NCI-H2107 treated with DMSO at 0.1 percent for 48 hours (cell line): ENCODE results near the gene HELB.

Source experiments
- DNase-seq: peaks from one replicate; lab custom pipeline; 2025; ENCODE audit not compliant: unreplicated experiment; lab: John Stamatoyannopoulos, UW

The HELB gene

DNA sequence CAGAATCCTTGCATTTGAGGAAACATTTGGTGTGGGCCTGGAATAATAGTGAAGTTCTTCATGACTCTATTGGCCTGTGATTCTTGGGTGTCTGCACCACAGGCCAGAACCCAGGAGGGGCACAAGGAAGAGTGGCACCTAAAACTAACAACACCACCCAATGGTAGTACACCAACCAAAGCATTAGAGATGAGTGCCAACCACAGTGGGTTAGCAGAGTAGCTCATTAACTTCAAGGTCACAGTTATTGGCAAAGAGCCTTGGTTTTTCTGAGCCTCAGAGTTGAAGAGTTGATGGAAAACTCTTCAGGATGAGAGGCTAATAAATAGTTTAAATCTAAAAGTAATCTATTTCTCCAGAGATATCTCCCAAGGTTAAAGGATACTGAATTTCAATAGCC is 57.0 kb downstream of the HELB start:
- no peak for DNase-seq

DNA sequence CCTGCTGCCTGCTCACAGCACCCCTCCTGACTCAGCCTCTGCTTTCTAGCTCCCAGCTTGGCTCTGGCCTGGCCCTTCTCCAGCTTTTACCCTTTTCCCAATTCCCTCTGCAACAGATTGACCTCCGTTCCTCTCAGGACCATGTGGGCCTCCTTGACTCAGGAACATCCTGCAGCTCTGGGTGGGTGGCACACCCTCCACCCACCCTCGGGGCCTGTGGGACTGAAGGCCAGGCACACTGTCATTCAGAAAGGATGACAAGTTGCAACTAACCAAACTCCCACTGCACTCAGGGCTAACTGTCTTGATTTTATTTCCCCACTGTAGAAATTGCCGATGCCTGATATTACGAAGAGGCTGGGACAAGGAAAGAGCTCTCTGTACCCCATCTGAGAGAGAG is 59.4 kb downstream of the HELB start:
- DNase-seq: no peak

DNA sequence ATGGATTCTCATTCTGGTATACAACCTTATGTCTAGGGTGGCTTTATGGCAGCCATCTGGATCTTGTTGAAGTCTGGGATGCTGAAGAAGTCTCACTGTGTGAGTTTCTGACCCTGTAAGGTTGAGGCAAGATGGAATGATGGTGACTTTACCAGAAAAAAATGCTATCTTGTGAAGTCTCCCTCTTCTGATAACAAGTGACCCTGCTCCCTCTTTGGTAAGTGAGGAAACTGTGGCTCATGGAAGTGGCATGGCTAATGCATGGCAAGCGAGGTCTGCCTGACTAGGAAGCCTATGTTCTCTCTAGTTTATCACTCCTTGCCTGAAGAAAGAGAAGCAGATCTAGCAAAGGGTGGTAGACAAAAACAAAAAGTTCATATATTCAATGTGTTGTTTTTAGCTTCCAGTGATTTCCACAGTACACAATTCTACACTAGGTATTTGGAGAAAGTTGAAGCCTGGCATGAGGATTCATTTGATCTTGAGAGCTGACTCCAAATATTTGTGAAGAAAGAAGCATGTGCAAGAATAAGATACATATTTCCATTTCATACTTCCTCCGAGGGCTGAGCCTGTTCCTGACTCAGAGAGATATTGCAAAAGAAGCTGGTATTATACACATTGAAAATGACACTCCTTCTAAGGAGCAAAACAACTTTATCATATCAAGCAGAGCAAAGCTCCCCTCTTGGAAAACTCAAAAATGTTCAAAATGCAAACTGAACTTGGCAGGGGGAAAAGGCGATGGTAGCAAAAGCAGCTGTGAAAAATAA is 63.6 kb downstream of the HELB start:
- no peak for DNase-seq

DNA sequence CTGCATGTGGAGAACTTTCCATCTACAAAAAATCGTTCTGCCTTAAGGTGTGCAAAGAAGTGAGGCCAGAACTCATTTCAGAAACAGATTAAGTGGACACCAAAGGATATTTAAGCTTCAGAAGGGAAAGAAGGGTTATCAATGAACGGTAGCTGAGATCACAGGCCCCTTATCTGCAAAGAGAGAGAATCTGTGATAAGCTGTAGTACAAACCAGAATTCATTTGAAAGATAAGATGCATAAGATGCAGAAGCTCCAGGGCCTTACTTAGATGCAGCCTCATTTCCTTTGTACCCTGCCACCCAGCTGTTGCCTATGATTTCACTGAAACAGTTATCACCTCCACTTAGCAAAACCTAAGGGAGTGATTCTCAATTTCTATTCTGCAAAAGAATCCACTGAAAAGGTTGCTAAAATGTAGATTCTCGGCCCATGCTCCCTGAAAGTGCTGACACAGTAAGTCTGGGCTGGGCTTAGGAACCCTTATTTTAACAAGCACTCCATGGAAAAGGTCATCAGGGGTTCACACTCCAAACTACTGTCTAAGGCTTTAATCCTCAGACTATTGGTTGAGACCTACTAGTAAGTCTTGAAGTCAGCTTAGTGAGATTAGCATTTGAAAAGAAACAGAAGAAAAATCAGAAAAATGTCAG is 64.8 kb downstream of the HELB start:
- DNase-seq: no peak

- no peak for DNase-seq
These were observed 69.7 kb downstream of the HELB start for GRCh38 chr12:66371982-66372381.

DNA sequence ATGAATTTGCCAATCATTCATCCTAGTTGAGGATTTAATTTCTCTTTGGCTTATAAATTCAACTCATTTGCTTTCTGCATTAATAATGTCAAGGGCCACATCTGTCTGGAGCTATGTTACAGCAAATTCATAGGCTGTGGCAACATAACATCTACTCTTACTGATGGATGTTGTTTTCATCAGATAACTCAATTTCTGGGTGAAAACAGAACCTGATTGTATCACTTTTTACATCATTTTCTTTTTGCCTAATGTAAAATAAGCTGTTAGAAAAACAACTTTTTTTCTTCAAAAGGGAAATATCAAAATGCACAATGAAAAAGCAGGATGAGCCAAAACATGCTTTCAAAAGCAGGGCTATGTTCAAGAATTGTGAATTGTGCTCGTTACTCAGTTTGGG is 73.3 kb downstream of the HELB start:
- DNase-seq: no peak

DNA sequence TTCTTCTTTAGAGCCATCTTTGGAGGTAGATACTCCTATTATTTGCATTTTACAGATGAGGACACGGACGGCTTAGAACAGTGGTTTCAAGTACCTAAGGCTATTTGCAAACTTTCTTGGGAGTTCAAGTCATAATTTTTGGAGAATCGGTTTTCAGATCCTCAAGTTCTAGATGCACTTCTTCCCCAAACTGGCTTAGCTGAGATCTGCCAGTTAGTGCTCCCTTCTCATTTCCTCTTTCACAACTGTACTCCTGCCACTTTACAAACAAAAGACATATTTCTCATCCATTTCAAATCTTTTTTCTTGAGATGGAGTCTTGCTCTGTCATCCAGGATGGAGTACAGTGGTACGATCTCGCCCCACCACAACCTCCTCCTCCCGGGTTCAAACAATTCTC is 77.3 kb downstream of the HELB start:
- no peak for DNase-seq

GRCh38 chr12:66380769-66381535 is 78.7 kb downstream of the HELB start:
- DNase-seq: no peak

- no peak for DNase-seq
These were observed 84.8 kb downstream of the HELB start for GRCh38 chr12:66387117-66387516.
